ENCODE measurements around the gene NLRP10. TPM values are rescaled to one million over a fixed set of nuclear protein-coding genes. Genes with fewer than 3 reads are reported as not detected.

Gene NLRP10
- total RNA-seq, 1 experiment from 2014 or later = 0.20 TPM

DNA sequence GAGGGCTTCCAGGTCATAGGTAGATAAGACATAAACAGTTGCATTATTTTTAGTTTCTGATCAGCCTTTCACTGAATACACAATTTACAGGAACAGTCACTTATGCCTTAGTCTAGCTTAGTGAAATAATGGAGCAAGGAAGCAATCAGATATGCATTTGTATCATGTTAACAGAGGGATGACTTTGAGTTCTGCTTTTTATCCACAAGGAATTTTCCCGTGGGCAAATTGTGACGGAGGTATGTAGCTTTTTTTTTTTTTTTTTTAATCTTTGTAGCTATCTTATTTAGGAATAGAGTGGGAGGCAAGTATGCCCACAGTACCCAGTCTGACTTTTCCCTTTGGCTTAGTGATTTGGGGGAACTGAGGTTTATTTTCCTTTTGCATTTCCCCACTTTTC is 3.4 kb upstream of the NLRP10 start:
- BruUV-seq (replicated peaks) = no TSS peak
- Histone ChIP-seq H3K36me3 (ENCODE audit: control insufficient read depth, insufficient read depth, low read length) (no peaks in the 10 kb centered on the region), H3K27me3 (replicated peaks; ENCODE audit: control insufficient read depth, insufficient read depth, low read length) (no peaks in the 10 kb centered on the region), H3K4me1 (peaks cover 24% of the 10 kb centered on the region), H3K4me3 (ENCODE audit: low read depth, low read length) (no peak overlapping the region), H3K9me3 (no peaks in the 10 kb centered on the region)
- DNase-seq = no peak
- Mint-ChIP-seq H3K27ac (ENCODE audit: unreplicated experiment) (no peak overlapping the region), H3K4me3 (ENCODE audit: unreplicated experiment) (no peak overlapping the region), H3K4me1 (ENCODE audit: low read depth, unreplicated experiment) (peaks cover 22% of the 10 kb centered on the region), H3K36me3 (ENCODE audit: insufficient read depth, unreplicated experiment) (no peaks in the 10 kb centered on the region), H3K27me3 (ENCODE audit: insufficient read depth, unreplicated experiment) (no peaks in the 10 kb centered on the region), H3K9me3 (ENCODE audit: unreplicated experiment) (no peaks in the 10 kb centered on the region)
- TF ChIP-seq, protein P1, sequence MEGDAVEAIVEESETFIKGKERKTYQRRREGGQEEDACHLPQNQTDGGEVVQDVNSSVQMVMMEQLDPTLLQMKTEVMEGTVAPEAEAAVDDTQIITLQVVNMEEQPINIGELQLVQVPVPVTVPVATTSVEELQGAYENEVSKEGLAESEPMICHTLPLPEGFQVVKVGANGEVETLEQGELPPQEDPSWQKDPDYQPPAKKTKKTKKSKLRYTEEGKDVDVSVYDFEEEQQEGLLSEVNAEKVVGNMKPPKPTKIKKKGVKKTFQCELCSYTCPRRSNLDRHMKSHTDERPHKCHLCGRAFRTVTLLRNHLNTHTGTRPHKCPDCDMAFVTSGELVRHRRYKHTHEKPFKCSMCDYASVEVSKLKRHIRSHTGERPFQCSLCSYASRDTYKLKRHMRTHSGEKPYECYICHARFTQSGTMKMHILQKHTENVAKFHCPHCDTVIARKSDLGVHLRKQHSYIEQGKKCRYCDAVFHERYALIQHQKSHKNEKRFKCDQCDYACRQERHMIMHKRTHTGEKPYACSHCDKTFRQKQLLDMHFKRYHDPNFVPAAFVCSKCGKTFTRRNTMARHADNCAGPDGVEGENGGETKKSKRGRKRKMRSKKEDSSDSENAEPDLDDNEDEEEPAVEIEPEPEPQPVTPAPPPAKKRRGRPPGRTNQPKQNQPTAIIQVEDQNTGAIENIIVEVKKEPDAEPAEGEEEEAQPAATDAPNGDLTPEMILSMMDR (IDR thresholded peaks at IDR 0.05; ENCODE audit: insufficient read depth in 1 of 2, low read depth in 1 of 2, low read length in 1 of 2, severe bottlenecking in 1 of 2, unreplicated experiment in 1 of 2) = no peak
- ChIA-PET CTCF (interaction anchor here (0.7 kb wide), 1 partner anchor 23 kb away, joined by 3 read pairs; no protein-coding TSS in a partner anchor), POLR2A (no interaction called here)
- intact Hi-C loops (cut with micrococcal nuclease; ENCODE audit: unreplicated experiment) = no loop called here

DNA sequence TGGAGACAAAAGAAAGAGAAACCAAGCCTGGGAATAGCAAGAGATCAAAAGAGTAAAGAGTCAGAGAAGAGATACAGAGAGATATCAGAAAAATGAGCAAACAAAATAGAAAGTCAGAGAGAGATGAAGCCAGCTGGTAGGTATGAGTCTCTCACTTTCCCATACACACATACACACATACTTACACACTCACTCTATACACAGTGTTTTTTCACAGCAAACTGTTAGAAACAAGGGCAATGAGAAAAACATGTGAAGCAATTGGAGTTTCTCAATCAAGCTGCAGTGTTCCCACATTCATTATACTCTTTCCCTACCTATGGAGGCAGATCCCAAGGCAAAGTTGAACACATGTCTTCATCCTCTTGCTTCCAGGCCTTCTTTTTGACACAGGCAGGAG is 2.6 kb upstream of the NLRP10 start:
- CTCF ChIA-PET = no interaction called here
- DNase-seq = no peak
- H3K9me3 ChIP-seq = no peaks in the 10 kb centered on the region
- H3K27me3 ChIP-seq (replicated peaks; ENCODE audit: control insufficient read depth, insufficient read depth, low read length) = no peaks in the 10 kb centered on the region
- BruUV-seq (replicated peaks) = no TSS peak
- H3K36me3 ChIP-seq (ENCODE audit: control insufficient read depth, insufficient read depth, low read length) = no peaks in the 10 kb centered on the region
- no peaks in the 10 kb centered on the region for H3K27me3 Mint-ChIP-seq (ENCODE audit: insufficient read depth, unreplicated experiment)
- peaks cover 24% of the 10 kb centered on the region for H3K4me1 ChIP-seq
- intact Hi-C loops (cut with micrococcal nuclease; ENCODE audit: unreplicated experiment) = no loop called here
- H3K9me3 Mint-ChIP-seq (ENCODE audit: unreplicated experiment) = no peaks in the 10 kb centered on the region
- no peaks in the 10 kb centered on the region for H3K36me3 Mint-ChIP-seq (ENCODE audit: insufficient read depth, unreplicated experiment)
- TF ChIP-seq, protein P1 (IDR thresholded peaks at IDR 0.05; ENCODE audit: insufficient read depth in 1 of 2, low read depth in 1 of 2, low read length in 1 of 2, severe bottlenecking in 1 of 2, unreplicated experiment in 1 of 2) = no peak
- H3K4me3 ChIP-seq (ENCODE audit: low read depth, low read length) = no peak overlapping the region
- peaks cover 22% of the 10 kb centered on the region for H3K4me1 Mint-ChIP-seq (ENCODE audit: low read depth, unreplicated experiment)
- POLR2A ChIA-PET = no interaction called here
- peak overlapping the region; percentile 3 for H3K27ac Mint-ChIP-seq (ENCODE audit: unreplicated experiment)
- H3K4me3 Mint-ChIP-seq (ENCODE audit: unreplicated experiment) = no peak overlapping the region

DNA sequence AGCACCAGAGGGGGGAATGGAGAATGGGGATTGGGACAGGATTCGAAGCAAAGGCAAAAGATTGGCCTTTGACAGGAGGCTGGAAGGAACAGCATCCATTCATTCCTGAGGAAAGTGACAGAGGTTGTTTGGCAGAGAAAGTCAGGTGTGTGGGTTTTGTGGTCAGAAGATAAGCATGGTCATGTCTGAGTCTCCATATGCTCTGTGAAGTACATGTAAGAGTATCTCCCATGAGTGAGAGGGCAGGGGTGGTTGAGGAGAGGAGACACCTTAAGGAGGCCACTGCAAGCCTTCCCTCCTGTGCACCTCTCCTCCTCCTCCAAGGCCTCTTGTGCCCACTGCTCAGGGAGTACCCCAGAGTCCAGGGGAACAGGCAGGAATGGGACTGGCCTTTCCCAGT is 1.9 kb upstream of the NLRP10 start:
- POLR2A ChIA-PET = no interaction called here
- CTCF ChIA-PET = no interaction called here
- Mint-ChIP-seq H3K36me3 (ENCODE audit: insufficient read depth, unreplicated experiment) (no peaks in the 10 kb centered on the region), H3K4me1 (ENCODE audit: low read depth, unreplicated experiment) (peaks cover 22% of the 10 kb centered on the region), H3K27ac (ENCODE audit: unreplicated experiment) (peak overlapping the region; percentile 3), H3K27me3 (ENCODE audit: insufficient read depth, unreplicated experiment) (no peaks in the 10 kb centered on the region), H3K9me3 (ENCODE audit: unreplicated experiment) (no peaks in the 10 kb centered on the region), H3K4me3 (ENCODE audit: unreplicated experiment) (no peak overlapping the region)
- DNase-seq = no peak
- no TSS peak for BruUV-seq (replicated peaks)
- H3K9me3 ChIP-seq = no peaks in the 10 kb centered on the region
- no peaks in the 10 kb centered on the region for H3K36me3 ChIP-seq (ENCODE audit: control insufficient read depth, insufficient read depth, low read length)
- no peaks in the 10 kb centered on the region for H3K27me3 ChIP-seq (replicated peaks; ENCODE audit: control insufficient read depth, insufficient read depth, low read length)
- H3K4me3 ChIP-seq (ENCODE audit: low read depth, low read length) = no peak overlapping the region
- TF ChIP-seq, protein P1 (IDR thresholded peaks at IDR 0.05; ENCODE audit: insufficient read depth in 1 of 2, low read depth in 1 of 2, low read length in 1 of 2, severe bottlenecking in 1 of 2, unreplicated experiment in 1 of 2) = no peak
- intact Hi-C loops (cut with micrococcal nuclease; ENCODE audit: unreplicated experiment) = no loop called here
- peaks cover 24% of the 10 kb centered on the region for H3K4me1 ChIP-seq

All from Caco-2 (cell line).